C4-2B (cell line): ENCODE measurements around the gene SPTB.
A peak's percentile ranks its signal among the peaks of the same experiment; 100 is the strongest.

ENCODE experiments used
- H3K27ac ChIP-seq: fragments of 450-650 bp; 2 replicates; pipeline ENCODE4 v1.5.1; 2017
- CTCF ChIP-seq: fragments of 450-650 bp; conservative IDR thresholded peaks from 2 replicates; pipeline ENCODE4 v1.5.1; 2017; ENCODE audit warnings: mild to moderate bottlenecking
- ZFX ChIP-seq: fragments of 450-650 bp; IDR thresholded peaks from 2 replicates; pipeline ENCODE4 v1.6.1; 2017

The SPTB gene

GRCh38 chr14:64910847-64911495 lies 31.3 kb upstream of the SPTB start:
- TF ChIP-seq ZFX = no peak
- TF ChIP-seq CTCF = peak; percentile 86
- no peak overlapping the region for H3K27ac ChIP-seq

GRCh38 chr14:64906022-64906421 lies 26.3 kb upstream of the SPTB start:
- no peak for TF ChIP-seq CTCF
- no peak for TF ChIP-seq ZFX
- no peak overlapping the region for H3K27ac ChIP-seq

GRCh38 chr14:64899958-64900357 lies 20.3 kb upstream of the SPTB start:
- no peak for TF ChIP-seq CTCF
- TF ChIP-seq ZFX = no peak
- no peak overlapping the region for H3K27ac ChIP-seq

GRCh38 chr14:64891839-64892375 lies 12.2 kb upstream of the SPTB start:
- TF ChIP-seq ZFX (no peak), CTCF (peak; percentile 73)
- H3K27ac ChIP-seq = no peak overlapping the region

- H3K27ac ChIP-seq = no peak overlapping the region
- TF ChIP-seq ZFX = no peak
- TF ChIP-seq CTCF = no peak
Observed at GRCh38 chr14:64891173-64891838, 11.6 kb upstream of the SPTB start.

GRCh38 chr14:64889352-64889751 lies 9.6 kb upstream of the SPTB start:
- TF ChIP-seq CTCF = no peak
- TF ChIP-seq ZFX = no peak
- no peak overlapping the region for H3K27ac ChIP-seq

GRCh38 chr14:64885559-64885958 lies 5.9 kb upstream of the SPTB start:
- no peak for TF ChIP-seq ZFX
- TF ChIP-seq CTCF = no peak

More at GRCh38 chr14:64885559-64885958, 5.9 kb upstream of the SPTB start:
- H3K27ac ChIP-seq = no peak overlapping the region
